ENCODE measurements around the gene TRIM56. TPM values are rescaled to one million over a fixed set of nuclear protein-coding genes. Genes with fewer than 3 reads are reported as not detected.

Gene TRIM56
- total and polyA plus RNA-seq, 2 of the 13 experiments (the other 11 are each of a cell fraction or from before 2014, with no cell fraction given), result 3.2 to 7.1 TPM

DNA sequence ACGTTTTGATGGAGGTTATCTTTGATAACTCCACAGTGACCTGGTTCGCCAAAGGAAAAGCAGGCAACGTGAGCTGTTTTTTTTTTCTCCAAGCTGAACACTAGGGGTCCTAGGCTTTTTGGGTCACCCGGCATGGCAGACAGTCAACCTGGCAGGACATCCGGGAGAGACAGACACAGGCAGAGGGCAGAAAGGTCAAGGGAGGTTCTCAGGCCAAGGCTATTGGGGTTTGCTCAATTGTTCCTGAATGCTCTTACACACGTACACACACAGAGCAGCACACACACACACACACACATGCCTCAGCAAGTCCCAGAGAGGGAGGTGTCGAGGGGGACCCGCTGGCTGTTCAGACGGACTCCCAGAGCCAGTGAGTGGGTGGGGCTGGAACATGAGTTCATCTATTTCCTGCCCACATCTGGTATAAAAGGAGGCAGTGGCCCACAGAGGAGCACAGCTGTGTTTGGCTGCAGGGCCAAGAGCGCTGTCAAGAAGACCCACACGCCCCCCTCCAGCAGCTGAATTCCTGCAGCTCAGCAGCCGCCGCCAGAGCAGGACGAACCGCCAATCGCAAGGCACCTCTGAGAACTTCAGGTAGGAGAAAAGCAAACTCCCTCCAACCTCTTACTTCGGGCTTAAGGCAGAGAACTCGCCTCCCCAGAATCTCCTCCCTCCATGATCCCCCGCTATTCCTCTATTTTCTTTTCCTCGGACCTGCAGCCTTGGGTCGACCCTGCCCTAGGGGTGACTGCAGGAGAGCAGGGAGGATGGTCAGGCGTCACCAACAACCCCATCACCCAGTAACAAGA lies 41.6 kb downstream of the TRIM56 start, which contains the start of gene SERPINE1 (continued):
- TF ChIP-seq HIC2 (CRISPR knock-in tag; IDR thresholded peaks at IDR 0.05; ENCODE audit: low read depth), result peak; percentile 83; the same call in 1 of the 2 replicates
- peak; percentile 52; the same call in 1 of the 2 replicates for TF ChIP-seq ZNF614 (CRISPR knock-in tag; IDR thresholded peaks at IDR 0.05; ENCODE audit: borderline replicate concordance)
- TF ChIP-seq, protein P1, sequence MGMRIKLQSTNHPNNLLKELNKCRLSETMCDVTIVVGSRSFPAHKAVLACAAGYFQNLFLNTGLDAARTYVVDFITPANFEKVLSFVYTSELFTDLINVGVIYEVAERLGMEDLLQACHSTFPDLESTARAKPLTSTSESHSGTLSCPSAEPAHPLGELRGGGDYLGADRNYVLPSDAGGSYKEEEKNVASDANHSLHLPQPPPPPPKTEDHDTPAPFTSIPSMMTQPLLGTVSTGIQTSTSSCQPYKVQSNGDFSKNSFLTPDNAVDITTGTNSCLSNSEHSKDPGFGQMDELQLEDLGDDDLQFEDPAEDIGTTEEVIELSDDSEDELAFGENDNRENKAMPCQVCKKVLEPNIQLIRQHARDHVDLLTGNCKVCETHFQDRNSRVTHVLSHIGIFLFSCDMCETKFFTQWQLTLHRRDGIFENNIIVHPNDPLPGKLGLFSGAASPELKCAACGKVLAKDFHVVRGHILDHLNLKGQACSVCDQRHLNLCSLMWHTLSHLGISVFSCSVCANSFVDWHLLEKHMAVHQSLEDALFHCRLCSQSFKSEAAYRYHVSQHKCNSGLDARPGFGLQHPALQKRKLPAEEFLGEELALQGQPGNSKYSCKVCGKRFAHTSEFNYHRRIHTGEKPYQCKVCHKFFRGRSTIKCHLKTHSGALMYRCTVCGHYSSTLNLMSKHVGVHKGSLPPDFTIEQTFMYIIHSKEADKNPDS (CRISPR knock-in tag; IDR thresholded peaks at IDR 0.05), result peak; percentile 16; the same call in 1 of the 2 replicates
- TF ChIP-seq HOXA3 (CRISPR knock-in tag; IDR thresholded peaks at IDR 0.05), result peak; percentile 89
- TF ChIP-seq EED (CRISPR knock-in tag; IDR thresholded peaks at IDR 0.05), result peak; percentile 20
- TF ChIP-seq TARDBP (CRISPR knock-in tag; IDR thresholded peaks at IDR 0.05), result peak; percentile 92
- TF ChIP-seq SNAPC2 (CRISPR knock-in tag; IDR thresholded peaks at IDR 0.05), result peak; percentile 75
- TF ChIP-seq ZMAT3 (CRISPR knock-in tag; conservative IDR thresholded peaks at IDR 0.05), result peak; percentile 83
- peak; percentile 30 for TF ChIP-seq HBP1 (CRISPR knock-in tag; IDR thresholded peaks at IDR 0.05; ENCODE audit: low read depth)
- TF ChIP-seq SPEN (CRISPR knock-in tag; IDR thresholded peaks at IDR 0.05; ENCODE audit: low read depth), result peak; percentile 94
- peak; percentile 61 for TF ChIP-seq CTCF (CRISPR knock-in tag; IDR thresholded peaks at IDR 0.05)
- TF ChIP-seq ZNF460 (CRISPR knock-in tag; IDR thresholded peaks at IDR 0.05; ENCODE audit: borderline replicate concordance), result no peak; the same call in 1 of the 2 replicates
- TF ChIP-seq ZNF710 (CRISPR knock-in tag; IDR thresholded peaks at IDR 0.05; ENCODE audit: borderline replicate concordance), result peak; percentile 88; the same call in 1 of the 2 replicates
- TF ChIP-seq, protein P2, sequence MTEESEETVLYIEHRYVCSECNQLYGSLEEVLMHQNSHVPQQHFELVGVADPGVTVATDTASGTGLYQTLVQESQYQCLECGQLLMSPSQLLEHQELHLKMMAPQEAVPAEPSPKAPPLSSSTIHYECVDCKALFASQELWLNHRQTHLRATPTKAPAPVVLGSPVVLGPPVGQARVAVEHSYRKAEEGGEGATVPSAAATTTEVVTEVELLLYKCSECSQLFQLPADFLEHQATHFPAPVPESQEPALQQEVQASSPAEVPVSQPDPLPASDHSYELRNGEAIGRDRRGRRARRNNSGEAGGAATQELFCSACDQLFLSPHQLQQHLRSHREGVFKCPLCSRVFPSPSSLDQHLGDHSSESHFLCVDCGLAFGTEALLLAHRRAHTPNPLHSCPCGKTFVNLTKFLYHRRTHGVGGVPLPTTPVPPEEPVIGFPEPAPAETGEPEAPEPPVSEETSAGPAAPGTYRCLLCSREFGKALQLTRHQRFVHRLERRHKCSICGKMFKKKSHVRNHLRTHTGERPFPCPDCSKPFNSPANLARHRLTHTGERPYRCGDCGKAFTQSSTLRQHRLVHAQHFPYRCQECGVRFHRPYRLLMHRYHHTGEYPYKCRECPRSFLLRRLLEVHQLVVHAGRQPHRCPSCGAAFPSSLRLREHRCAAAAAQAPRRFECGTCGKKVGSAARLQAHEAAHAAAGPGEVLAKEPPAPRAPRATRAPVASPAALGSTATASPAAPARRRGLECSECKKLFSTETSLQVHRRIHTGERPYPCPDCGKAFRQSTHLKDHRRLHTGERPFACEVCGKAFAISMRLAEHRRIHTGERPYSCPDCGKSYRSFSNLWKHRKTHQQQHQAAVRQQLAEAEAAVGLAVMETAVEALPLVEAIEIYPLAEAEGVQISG (CRISPR knock-in tag; IDR thresholded peaks at IDR 0.05), result peak; percentile 85
